ENCODE results near the gene FOSL2. TPM values are rescaled to one million over a fixed set of nuclear protein-coding genes. Genes with fewer than 3 reads are reported as not detected.

FOSL2 gene
- total RNA-seq, 2 donors from 2014 or later, result 27.5 to 33.9 TPM

DNA sequence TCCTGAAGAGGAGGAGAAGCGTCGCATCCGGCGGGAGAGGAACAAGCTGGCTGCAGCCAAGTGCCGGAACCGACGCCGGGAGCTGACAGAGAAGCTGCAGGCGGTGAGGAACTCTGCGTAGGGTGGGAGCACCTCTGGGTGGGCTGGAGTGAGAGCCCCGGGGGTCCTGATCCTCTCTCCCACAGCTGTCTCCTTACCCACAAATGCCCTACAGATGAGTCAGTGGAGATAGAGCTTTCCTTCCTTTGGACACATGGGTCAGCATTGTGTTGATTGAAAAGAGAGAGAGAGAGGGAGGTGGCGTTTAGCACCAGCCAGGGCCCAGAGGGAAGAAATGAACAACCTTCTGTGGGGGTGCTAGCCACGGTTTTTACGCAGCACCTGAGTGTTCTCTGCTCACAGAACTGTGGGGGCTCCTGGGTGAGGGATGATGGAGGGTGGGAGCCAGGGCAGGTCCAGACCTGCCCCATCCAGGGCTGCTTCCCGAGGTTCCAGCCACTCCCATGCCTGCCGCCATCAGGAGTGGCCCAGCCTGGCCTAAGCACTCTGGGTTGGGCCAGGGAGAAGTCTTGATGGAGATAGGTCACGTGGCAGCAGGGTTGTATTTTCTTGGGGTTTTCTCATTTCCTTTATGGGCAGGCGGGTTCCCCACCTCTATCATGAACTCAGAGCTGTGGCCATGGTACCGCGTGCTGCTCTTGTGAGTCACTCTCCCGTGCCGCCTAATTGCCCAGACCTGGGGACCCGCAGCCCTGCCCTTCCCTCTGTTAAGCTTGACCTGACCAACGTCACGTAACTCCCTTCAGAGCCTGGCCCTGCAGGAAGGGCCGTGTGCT is 16.3 kb downstream of the FOSL2 start:
- no peak for ATAC-seq
- 78 to 94% methylated on average over 26 of the region's 26 CpGs for WGBS, 2 donors
- no peaks in the 10 kb centered on the region for H3K9me3 ChIP-seq
- H3K27me3 ChIP-seq, result no peaks in the 10 kb centered on the region
- H3K4me1 ChIP-seq, result no peaks in the 10 kb centered on the region
- H3K36me3 ChIP-seq (replicated peaks in 1 of 2; ENCODE audit: insufficient read depth in 1 of 2, low read depth in 2 of 2), result peaks cover 35 to 68% of the 10 kb centered on the region in 2 donors
- H3K27ac ChIP-seq, result peak overlapping the region in 1 of 4 donors; percentile 22
- no peak for TF ChIP-seq POLR2A (IDR thresholded peaks at IDR 0.05)
- TF ChIP-seq, protein P1, sequence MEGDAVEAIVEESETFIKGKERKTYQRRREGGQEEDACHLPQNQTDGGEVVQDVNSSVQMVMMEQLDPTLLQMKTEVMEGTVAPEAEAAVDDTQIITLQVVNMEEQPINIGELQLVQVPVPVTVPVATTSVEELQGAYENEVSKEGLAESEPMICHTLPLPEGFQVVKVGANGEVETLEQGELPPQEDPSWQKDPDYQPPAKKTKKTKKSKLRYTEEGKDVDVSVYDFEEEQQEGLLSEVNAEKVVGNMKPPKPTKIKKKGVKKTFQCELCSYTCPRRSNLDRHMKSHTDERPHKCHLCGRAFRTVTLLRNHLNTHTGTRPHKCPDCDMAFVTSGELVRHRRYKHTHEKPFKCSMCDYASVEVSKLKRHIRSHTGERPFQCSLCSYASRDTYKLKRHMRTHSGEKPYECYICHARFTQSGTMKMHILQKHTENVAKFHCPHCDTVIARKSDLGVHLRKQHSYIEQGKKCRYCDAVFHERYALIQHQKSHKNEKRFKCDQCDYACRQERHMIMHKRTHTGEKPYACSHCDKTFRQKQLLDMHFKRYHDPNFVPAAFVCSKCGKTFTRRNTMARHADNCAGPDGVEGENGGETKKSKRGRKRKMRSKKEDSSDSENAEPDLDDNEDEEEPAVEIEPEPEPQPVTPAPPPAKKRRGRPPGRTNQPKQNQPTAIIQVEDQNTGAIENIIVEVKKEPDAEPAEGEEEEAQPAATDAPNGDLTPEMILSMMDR (IDR thresholded peaks at IDR 0.05), result no peak
- no peak overlapping the region for H3K4me3 ChIP-seq
- peak in 2 of 4 donors; percentile 23 to 64 for DNase-seq
- intact Hi-C loops (cut with DNase I), result loop anchor here (10.0 kb wide), 1 partner anchor 694 kb away; no protein-coding TSS in a partner anchor

DNA sequence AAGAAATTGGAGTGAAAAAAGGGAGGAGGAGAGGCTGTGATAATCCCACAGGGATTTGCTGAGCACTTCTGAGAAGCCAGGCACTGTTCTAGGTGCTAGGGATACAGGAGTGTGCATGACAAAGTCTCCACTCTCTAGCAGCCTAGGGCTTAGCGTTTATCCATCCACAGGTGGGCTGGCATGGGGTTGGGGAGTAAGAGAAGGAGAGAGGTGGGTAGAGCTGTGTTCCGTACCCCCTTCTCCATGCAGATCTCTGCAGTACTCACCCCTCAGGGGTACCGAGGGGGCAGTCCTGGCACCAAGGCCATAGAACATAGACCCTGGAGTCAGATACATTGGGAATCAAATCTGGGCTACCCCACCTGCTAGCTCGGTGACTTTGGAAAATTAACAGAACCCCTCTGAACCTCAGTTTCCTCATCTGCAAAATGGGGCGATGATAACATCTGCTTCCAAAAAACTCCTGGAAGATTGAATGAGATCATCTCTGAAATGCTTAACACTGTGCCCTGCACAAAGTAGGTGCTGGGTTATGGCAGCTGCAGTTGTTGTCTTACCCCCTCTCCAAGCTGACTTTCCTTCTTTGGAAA is 18.6 kb downstream of the FOSL2 start:
- H3K9me3 ChIP-seq, result no peaks in the 10 kb centered on the region
- WGBS, 2 donors, result 90 to 95% methylated on average over 5 of the region's 5 CpGs
- H3K27ac ChIP-seq, result no peak overlapping the region
- ATAC-seq (no peak), DNase-seq (no peak)
- no peaks in the 10 kb centered on the region for H3K27me3 ChIP-seq
- intact Hi-C loops (cut with DNase I), result no loop called here
- H3K4me3 ChIP-seq, result no peak overlapping the region
- TF ChIP-seq POLR2A (IDR thresholded peaks at IDR 0.05), result no peak
- TF ChIP-seq, protein P1 (IDR thresholded peaks at IDR 0.05), result no peak
- peaks cover 20 to 57% of the 10 kb centered on the region in 2 donors for H3K36me3 ChIP-seq (replicated peaks in 1 of 2; ENCODE audit: insufficient read depth in 1 of 2, low read depth in 2 of 2)
- no peaks in the 10 kb centered on the region for H3K4me1 ChIP-seq

DNA sequence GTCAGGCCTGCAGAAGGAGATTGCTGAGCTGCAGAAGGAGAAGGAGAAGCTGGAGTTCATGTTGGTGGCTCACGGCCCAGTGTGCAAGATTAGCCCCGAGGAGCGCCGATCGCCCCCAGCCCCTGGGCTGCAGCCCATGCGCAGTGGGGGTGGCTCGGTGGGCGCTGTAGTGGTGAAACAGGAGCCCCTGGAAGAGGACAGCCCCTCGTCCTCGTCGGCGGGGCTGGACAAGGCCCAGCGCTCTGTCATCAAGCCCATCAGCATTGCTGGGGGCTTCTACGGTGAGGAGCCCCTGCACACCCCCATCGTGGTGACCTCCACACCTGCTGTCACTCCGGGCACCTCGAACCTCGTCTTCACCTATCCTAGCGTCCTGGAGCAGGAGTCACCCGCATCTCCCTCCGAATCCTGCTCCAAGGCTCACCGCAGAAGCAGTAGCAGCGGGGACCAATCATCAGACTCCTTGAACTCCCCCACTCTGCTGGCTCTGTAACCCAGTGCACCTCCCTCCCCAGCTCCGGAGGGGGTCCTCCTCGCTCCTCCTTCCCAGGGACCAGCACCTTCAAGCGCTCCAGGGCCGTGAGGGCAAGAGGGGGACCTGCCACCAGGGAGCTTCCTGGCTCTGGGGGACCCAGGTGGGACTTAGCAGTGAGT is 19.4 kb downstream of the FOSL2 start:
- intact Hi-C loops (cut with DNase I), result no loop called here
- peaks cover 20 to 57% of the 10 kb centered on the region in 2 donors for H3K36me3 ChIP-seq (replicated peaks in 1 of 2; ENCODE audit: insufficient read depth in 1 of 2, low read depth in 2 of 2)
- no peaks in the 10 kb centered on the region for H3K27me3 ChIP-seq
- no peak for TF ChIP-seq POLR2A (IDR thresholded peaks at IDR 0.05)
- TF ChIP-seq, protein P1 (IDR thresholded peaks at IDR 0.05), result no peak
- H3K4me3 ChIP-seq, result no peak overlapping the region
- no peaks in the 10 kb centered on the region for H3K4me1 ChIP-seq
- WGBS, 2 donors, result 91 to 96% methylated on average over 19 to 27 of the region's 27 CpGs
- H3K27ac ChIP-seq, result no peak overlapping the region
- H3K9me3 ChIP-seq, result no peaks in the 10 kb centered on the region
- no peak for ATAC-seq
- DNase-seq, result no peak

DNA sequence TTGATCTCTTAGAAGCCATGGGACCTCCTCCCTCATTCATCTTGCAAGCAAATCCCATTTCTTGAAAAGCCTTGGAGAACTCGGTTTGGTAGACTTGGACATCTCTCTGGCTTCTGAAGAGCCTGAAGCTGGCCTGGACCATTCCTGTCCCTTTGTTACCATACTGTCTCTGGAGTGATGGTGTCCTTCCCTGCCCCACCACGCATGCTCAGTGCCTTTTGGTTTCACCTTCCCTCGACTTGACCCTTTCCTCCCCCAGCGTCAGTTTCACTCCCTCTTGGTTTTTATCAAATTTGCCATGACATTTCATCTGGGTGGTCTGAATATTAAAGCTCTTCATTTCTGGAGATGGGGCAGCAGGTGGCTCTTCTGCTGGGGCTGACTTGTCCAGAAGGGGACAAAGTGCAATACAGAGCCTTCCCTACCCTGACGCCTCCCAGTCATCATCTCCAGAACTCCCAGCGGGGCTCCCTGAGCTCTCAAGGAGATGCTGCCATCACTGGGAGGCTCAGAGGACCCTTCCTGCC is 20.0 kb downstream of the FOSL2 start:
- Histone ChIP-seq H3K4me3 (no peak overlapping the region), H3K27ac (no peak overlapping the region), H3K36me3 (replicated peaks in 1 of 2; ENCODE audit: insufficient read depth in 1 of 2, low read depth in 2 of 2) (peaks cover 20 to 57% of the 10 kb centered on the region in 2 donors), H3K4me1 (peaks cover under 1% of the 10 kb centered on the region), H3K27me3 (no peaks in the 10 kb centered on the region), H3K9me3 (no peaks in the 10 kb centered on the region)
- DNase-seq (no peak), ATAC-seq (no peak)
- WGBS, 2 donors, result 93 to 94% methylated on average over 6 of the region's 6 CpGs
- TF ChIP-seq, protein P1 (IDR thresholded peaks at IDR 0.05), result no peak
- no peak for TF ChIP-seq POLR2A (IDR thresholded peaks at IDR 0.05)
- intact Hi-C loops (cut with DNase I), result no loop called here
